ELF-1 (cell line): Measurements from ENCODE around the gene EDRF1.
"Not testable (repeated sequence)": the region's sequence is repeated elsewhere in the genome, so short reads cannot be mapped to it uniquely, and the experiment has no call there.

Experiments
- DNase-seq: peaks from one replicate; pipeline ENCODE4 v3.0.0-alpha.2; 2016; ENCODE audit warnings: low read depth, low spot score

The EDRF1 gene

GRCh38 chr10:125708971-125709503 lies 10.5 kb upstream of the EDRF1 start:
- DNase-seq, result peak; percentile 37

GRCh38 chr10:125709553-125710474 lies 9.7 kb upstream of the EDRF1 start:
- no peak for DNase-seq

GRCh38 chr10:125711110-125711750 lies 8.3 kb upstream of the EDRF1 start:
- no peak for DNase-seq

- DNase-seq, result not testable (repeated sequence)
Measured at GRCh38 chr10:125714728-125715127, 4.8 kb upstream of the EDRF1 start.

GRCh38 chr10:125720002-125720382 lies 483 bp downstream of the EDRF1 start:
- no peak for DNase-seq

- DNase-seq, result no peak
Measured at GRCh38 chr10:125721035-125721434, 1.5 kb downstream of the EDRF1 start.

GRCh38 chr10:125722811-125723210 lies 3.3 kb downstream of the EDRF1 start:
- no peak for DNase-seq

- no peak for DNase-seq
Measured at GRCh38 chr10:125726914-125727313, 7.4 kb downstream of the EDRF1 start.

GRCh38 chr10:125727436-125727835 lies 7.9 kb downstream of the EDRF1 start:
- no peak for DNase-seq

- no peak for DNase-seq
Measured at GRCh38 chr10:125734148-125734547, 14.6 kb downstream of the EDRF1 start.

- no peak for DNase-seq
Measured at GRCh38 chr10:125734823-125735222, 15.3 kb downstream of the EDRF1 start.

GRCh38 chr10:125738206-125738605 lies 18.7 kb downstream of the EDRF1 start:
- no peak for DNase-seq

GRCh38 chr10:125739994-125740679 lies 20.6 kb downstream of the EDRF1 start:
- DNase-seq, result no peak

GRCh38 chr10:125742465-125742864 lies 23.0 kb downstream of the EDRF1 start:
- no peak for DNase-seq

GRCh38 chr10:125744909-125745308 lies 25.4 kb downstream of the EDRF1 start:
- DNase-seq, result no peak

- no peak for DNase-seq
Measured at GRCh38 chr10:125747417-125747816, 27.9 kb downstream of the EDRF1 start.

GRCh38 chr10:125756196-125756595 lies 36.7 kb downstream of the EDRF1 start:
- no peak for DNase-seq

GRCh38 chr10:125756853-125757487 lies 37.5 kb downstream of the EDRF1 start:
- no peak for DNase-seq

GRCh38 chr10:125757742-125758141 lies 38.2 kb downstream of the EDRF1 start:
- DNase-seq, result no peak

GRCh38 chr10:125761961-125762360 lies 42.5 kb downstream of the EDRF1 start:
- no peak for DNase-seq
